GM19238 (cell line): Measurements from ENCODE around the gene TEX54.
"Not testable (repeated sequence)": the region's sequence is repeated elsewhere in the genome, so short reads cannot be mapped to it uniquely, and the experiment has no call there.

Experiments
- DNase-seq: peaks from one replicate; pipeline ENCODE4 v3.0.0; 2011; ENCODE audit warnings: low spot score; ENCODE audit not compliant: insufficient read length

TEX54 gene

DNA sequence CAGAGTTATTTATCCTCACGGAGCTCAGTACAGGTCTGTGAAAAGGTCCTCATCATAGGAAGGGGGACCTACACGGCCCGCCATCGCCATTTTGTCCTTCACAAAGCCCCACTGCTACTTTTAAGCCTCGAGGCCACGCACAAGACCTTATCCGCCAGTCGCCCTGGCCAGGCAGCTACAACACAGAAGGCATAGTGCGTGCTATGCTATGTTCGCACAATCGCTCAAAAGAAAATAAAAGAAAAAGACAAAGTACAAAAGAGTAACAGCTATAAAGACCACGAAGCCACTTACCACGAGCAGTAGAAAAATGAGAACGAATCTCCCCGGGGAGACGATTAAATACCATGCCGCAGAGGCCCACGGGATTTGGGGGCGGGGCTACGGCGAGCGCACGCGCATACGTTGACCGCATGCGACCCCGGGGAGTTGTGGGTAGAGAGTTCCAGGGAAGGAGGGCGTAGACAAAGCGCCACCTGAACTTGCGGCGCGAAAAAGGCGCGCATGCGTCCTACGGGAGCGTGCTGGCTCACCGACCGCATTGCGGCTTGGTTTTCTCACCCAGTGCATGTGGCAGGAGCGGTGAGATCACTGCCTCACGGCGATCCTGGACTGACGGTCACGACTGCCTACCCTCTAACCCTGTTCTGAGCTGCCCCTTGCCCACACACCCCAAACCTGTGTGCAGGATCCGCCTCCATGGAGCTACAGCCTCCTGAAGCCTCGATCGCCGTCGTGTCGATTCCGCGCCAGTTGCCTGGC is 23.1 kb upstream of the TEX54 start:
- DNase-seq = peak; percentile 85

- no peak for DNase-seq
These were observed 22.4 kb upstream of the TEX54 start for GRCh38 chr11:62854825-62855570.

GRCh38 chr11:62854013-62854824 is 21.6 kb upstream of the TEX54 start:
- no peak for DNase-seq

DNA sequence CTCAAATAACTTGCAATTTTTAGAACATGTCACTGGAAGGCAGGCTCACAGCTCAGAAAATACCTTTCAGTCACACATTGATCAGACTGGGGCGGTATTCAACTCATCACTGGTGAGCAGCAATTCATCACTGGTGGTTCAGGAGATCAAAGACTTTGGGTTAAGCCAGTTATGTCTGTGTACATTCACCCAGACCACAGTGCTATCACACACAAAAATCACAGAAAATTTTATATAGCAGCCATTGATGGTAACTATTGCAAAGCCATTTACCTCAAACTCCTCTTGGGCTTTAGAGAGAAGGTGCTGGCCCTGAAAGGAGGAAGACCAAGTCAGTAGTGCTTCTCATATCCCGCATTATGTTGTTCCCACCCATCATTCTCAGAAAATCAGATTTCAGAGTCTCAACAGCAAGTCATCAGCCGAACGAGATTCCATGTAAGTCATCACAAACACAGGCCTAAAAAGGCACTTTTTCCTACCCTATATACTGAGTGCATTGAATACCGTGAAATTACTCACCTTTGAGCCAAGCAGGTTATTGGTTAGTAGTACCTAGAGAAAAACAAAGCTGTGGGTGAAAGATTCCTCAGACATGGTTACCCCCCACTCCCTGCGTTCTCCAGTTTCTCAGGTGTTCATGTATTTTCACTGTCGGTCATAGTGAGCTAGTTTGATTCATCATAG is 20.8 kb upstream of the TEX54 start:
- no peak for DNase-seq

- no peak for DNase-seq
These were observed 20.0 kb upstream of the TEX54 start for GRCh38 chr11:62852523-62853188.

GRCh38 chr11:62851807-62852522 is 19.3 kb upstream of the TEX54 start:
- DNase-seq = no peak

GRCh38 chr11:62850911-62851806 is 18.5 kb upstream of the TEX54 start:
- DNase-seq = no peak

GRCh38 chr11:62847767-62848314 is 15.2 kb upstream of the TEX54 start:
- DNase-seq = no peak

DNA sequence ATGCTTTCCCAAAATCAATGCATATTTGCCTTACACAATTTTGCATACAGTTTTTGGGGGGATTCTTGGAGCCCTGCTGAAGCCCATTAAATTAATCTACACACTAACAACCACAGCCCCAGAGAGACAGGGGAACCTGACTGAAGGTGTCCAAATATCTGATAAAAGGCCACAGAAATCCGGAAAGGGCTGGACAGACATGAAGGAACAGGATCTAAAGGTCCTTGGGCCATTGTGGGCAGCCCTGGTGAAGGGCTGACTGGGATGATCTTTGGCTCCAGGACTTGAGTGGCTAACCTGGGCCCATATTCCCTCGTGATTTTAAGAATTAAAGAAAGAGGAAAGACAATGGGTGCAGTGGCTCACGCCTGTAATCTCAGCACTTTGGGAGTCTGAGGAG is 13.5 kb upstream of the TEX54 start:
- no peak for DNase-seq

DNA sequence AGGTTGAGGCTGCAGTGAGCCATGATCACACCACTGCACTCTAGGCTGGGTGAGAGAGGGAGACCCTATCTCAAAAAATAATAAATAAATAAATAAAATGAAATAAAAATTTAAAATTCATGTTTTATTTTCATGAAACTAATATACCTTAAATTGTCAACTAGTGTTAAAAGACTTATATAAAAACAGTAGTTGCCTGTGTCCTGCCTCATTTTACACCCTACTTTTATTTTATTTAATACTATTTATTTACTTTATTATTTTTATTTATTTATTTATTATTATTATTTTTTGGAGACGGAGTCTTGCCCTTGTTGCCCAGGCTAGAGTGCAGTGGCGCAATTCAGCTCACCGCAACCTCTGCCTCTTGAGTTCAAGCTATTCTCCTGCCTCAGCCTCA is 11.5 kb upstream of the TEX54 start:
- no peak for DNase-seq

- no peak for DNase-seq
These were observed 10.8 kb upstream of the TEX54 start for GRCh38 chr11:62843466-62843865.

DNA sequence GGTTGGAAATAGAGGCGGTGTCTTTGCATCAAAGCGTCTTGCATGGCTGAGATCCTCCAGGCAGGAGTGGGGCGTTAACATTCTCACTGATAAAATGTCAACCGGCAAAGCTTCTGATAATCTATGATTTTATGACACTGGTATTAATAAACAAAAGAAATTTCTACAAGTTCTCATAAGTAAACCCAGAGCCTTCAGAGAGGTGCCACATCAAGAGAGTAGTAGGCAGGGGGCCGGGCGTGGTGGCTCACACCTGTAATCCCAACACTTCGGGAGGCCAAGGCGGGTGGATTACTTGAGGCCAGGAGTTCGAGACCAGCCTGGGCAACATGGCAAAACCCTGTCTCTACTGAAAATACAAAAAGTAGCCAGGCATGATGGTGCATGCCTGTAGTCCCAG is 10.2 kb upstream of the TEX54 start:
- not testable (repeated sequence) for DNase-seq

GRCh38 chr11:62842171-62842741 is 9.6 kb upstream of the TEX54 start:
- no peak for DNase-seq

DNA sequence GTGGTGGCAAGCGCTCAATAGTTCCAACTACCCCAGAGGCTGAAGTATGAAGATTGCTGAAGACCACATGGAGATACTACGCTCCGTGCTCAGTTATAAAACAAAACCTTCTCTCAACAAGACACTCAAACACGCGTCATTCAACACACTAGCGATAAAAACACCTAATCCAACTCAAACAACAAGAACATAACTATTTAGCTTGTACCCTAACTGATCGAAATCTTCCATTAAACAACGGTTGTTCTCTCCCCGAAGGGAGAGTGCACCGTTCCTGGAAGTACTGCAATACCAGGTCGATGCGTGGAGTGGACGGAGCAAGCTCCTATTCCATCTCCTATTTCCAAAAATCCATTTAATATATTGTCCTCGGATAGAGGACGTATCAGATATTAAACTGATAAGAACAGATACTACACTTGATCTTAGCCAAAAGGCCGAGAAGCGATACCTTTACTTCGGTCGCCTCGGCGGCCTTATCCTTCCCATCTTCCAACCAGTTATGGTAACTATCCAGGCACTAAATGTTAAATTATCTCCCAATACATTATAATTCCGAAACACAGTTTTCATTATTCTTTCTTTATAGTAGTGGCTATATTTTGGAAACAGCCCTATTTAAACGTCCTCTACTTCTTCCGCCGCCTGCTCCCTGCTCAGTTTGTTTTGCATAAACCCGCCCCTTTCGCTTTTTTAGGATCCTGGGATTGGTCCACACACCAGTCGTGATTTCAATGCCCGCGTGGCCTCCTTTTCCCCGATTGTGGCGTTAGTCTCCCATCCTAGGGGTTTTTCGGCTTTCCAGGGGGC is 8.9 kb upstream of the TEX54 start:
- peak; percentile 75 for DNase-seq

DNA sequence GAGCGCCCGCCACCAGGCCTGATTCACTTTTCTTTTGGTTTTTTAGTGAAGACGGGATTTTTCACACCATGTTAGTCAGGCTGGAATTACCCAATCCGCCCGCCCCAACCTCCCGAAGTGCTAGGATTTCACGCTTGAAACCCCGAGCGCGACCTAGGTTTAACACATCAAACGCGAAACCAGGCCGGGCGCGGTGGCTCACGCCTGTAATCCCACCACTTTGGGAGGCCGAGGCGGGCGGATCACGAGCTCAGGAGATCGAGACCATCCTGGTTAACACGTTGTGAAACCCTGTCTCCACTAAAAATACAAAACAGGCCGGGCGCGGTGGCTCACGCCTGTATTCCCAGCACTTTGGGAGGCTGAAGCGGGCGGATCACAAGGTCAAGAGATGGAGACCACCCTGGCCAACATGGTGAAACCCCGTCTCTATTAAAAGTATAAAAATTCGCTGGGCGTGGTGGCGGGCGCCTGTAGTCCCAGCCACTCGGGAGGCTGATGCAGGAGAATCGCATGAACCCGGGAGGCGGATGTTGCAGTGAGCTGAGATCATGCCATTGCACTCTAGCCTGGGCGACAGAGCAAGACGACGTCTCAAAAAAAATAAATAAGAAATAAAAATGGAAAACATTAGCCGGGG is 8.2 kb upstream of the TEX54 start:
- DNase-seq = not testable (repeated sequence)

DNA sequence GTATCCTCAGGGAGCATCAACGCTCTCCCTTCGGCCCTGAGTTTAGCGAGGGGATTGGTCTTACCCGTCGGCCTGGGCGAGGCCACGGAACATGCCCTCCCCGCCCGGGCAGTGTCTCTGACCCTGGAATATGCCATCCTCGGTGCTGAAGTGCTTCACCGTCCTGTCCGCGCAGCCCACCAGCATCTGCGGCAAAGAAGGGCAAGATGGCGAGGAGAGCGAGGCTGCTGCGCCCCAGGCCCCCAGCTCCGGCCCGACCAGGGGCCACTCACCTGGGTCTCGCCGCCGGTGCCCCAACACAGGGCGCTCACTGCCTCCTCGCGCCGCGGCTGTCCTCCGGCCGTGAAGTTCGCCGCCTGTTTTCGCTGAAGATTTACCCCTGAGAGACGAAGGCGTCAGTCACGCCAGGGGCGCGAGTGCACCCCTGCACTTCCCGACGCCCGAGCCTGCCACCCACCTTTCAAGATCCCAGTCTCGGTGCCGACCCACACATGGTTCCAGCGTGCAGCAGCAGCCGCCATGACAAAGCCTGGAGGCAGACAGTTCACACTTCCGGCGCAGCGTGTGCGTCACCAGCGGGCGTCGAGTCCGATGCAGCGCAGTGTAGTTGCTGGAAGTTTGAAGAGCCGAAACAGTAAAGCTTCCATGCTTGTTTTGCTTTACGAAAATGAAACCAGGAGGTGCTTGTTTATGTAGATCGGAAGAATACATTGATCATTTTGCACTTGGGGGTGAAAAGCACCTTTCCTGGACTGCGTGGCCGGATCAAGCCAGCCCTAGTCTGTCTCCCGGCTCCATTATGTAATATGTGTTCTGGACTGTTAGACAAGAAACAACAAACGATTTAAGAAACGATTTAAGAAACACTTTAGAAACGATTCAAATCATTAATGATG is 6.7 kb upstream of the TEX54 start, which contains the start of gene WDR74:
TSS of gene WDR74 (minus strand) at position 541 of the 896 bp plus-strand sequence. CDS start at position 521, 20 bp downstream.
- peak; percentile 81 for DNase-seq
